ENCODE measurements around the gene BAZ1A. TPM values are rescaled to one million over a fixed set of nuclear protein-coding genes. Genes with fewer than 3 reads are reported as not detected.

BAZ1A gene
- total RNA-seq, 1 experiment from 2014 or later = 17.3 TPM

GRCh38 chr14:34781242-34781641 lies 93.9 kb downstream of the BAZ1A start:
- TF ChIP-seq CTCF (conservative IDR thresholded peaks at IDR 0.05) = no peak
- no peak for TF ChIP-seq EZH2 (IDR thresholded peaks at IDR 0.05; ENCODE audit: low read depth)
- Histone ChIP-seq H3K4me3 (no peak overlapping the region), H4K20me1 (ENCODE audit: insufficient read depth) (no peaks in the 10 kb centered on the region), H3K4me1 (replicated peaks; ENCODE audit: insufficient read depth) (no peaks in the 10 kb centered on the region), H2AFZ (no peak overlapping the region), H3K79me2 (ENCODE audit: low read depth) (no peaks in the 10 kb centered on the region), H3K9me3 (ENCODE audit: insufficient read depth, low read depth) (no peaks in the 10 kb centered on the region), H3K36me3 (ENCODE audit: low read depth) (peaks cover 12% of the 10 kb centered on the region; the same call in 1 of the 2 replicates), H3F3A (ENCODE audit: insufficient read depth, low read depth) (no peaks in the 10 kb centered on the region), H3K27ac (no peak overlapping the region), H3K4me2 (no peak overlapping the region), H3K9me2 (ENCODE audit: insufficient read depth) (no peaks in the 10 kb centered on the region), H3K27me3 (ENCODE audit: insufficient read depth, low read depth) (no peaks in the 10 kb centered on the region)
- BruUV-seq (replicated peaks) = no TSS peak
- intact Hi-C loops (cut with micrococcal nuclease; ENCODE audit: unreplicated experiment) = no loop called here
- POLR2A ChIA-PET (ENCODE audit: unreplicated experiment) = no interaction called here
- DNase-seq = no peak
- CTCF ChIA-PET = no interaction called here

GRCh38 chr14:34780646-34781045 lies 94.5 kb downstream of the BAZ1A start:
- POLR2A ChIA-PET (ENCODE audit: unreplicated experiment) = no interaction called here
- CTCF ChIA-PET = no interaction called here
- no peak overlapping the region for H2AFZ ChIP-seq
- intact Hi-C loops (cut with micrococcal nuclease; ENCODE audit: unreplicated experiment) = no loop called here
- H3K27ac ChIP-seq = no peak overlapping the region
- no peak overlapping the region for H3K4me2 ChIP-seq
- no peaks in the 10 kb centered on the region for H3K27me3 ChIP-seq (ENCODE audit: insufficient read depth, low read depth)
- no peaks in the 10 kb centered on the region for H3F3A ChIP-seq (ENCODE audit: insufficient read depth, low read depth)
- H3K4me3 ChIP-seq = no peak overlapping the region
- H4K20me1 ChIP-seq (ENCODE audit: insufficient read depth) = no peaks in the 10 kb centered on the region
- no TSS peak for BruUV-seq (replicated peaks)
- no peaks in the 10 kb centered on the region for H3K4me1 ChIP-seq (replicated peaks; ENCODE audit: insufficient read depth)
- H3K9me2 ChIP-seq (ENCODE audit: insufficient read depth) = no peaks in the 10 kb centered on the region
- H3K9me3 ChIP-seq (ENCODE audit: insufficient read depth, low read depth) = no peaks in the 10 kb centered on the region
- H3K79me2 ChIP-seq (ENCODE audit: low read depth) = no peaks in the 10 kb centered on the region
- H3K36me3 ChIP-seq (ENCODE audit: low read depth) = peaks cover 12% of the 10 kb centered on the region; the same call in 1 of the 2 replicates
- DNase-seq = no peak
- no peak for TF ChIP-seq EZH2 (IDR thresholded peaks at IDR 0.05; ENCODE audit: low read depth)
- TF ChIP-seq CTCF (conservative IDR thresholded peaks at IDR 0.05) = no peak

GRCh38 chr14:34778744-34779143 lies 96.4 kb downstream of the BAZ1A start:
- H2AFZ ChIP-seq = no peak overlapping the region
- H3K27me3 ChIP-seq (ENCODE audit: insufficient read depth, low read depth) = no peaks in the 10 kb centered on the region
- no TSS peak for BruUV-seq (replicated peaks)

More at GRCh38 chr14:34778744-34779143, 96.4 kb downstream of the BAZ1A start:
- DNase-seq = no peak
- Histone ChIP-seq H3K9me3 (ENCODE audit: insufficient read depth, low read depth) (no peaks in the 10 kb centered on the region), H3K36me3 (ENCODE audit: low read depth) (peaks cover 11% of the 10 kb centered on the region; the same call in 1 of the 2 replicates), H3K4me3 (no peak overlapping the region), H3K4me2 (no peak overlapping the region), H3K27ac (no peak overlapping the region), H3K4me1 (replicated peaks; ENCODE audit: insufficient read depth) (no peaks in the 10 kb centered on the region), H3K9me2 (ENCODE audit: insufficient read depth) (no peaks in the 10 kb centered on the region), H3K79me2 (ENCODE audit: low read depth) (no peaks in the 10 kb centered on the region), H4K20me1 (ENCODE audit: insufficient read depth) (no peaks in the 10 kb centered on the region), H3F3A (ENCODE audit: insufficient read depth, low read depth) (no peaks in the 10 kb centered on the region)
- CTCF ChIA-PET = no interaction called here
- TF ChIP-seq EZH2 (IDR thresholded peaks at IDR 0.05; ENCODE audit: low read depth) (no peak), CTCF (conservative IDR thresholded peaks at IDR 0.05) (no peak)
- POLR2A ChIA-PET (ENCODE audit: unreplicated experiment) = no interaction called here
- intact Hi-C loops (cut with micrococcal nuclease; ENCODE audit: unreplicated experiment) = no loop called here
